Kasumi-1 (cell line): ENCODE results near the gene KRTAP5-3.

Source experiments
- DNase-seq, 2 experiments: peaks; one replicate each; lab custom pipeline; 2025; lab: John Stamatoyannopoulos, UW

KRTAP5-3 gene

DNA sequence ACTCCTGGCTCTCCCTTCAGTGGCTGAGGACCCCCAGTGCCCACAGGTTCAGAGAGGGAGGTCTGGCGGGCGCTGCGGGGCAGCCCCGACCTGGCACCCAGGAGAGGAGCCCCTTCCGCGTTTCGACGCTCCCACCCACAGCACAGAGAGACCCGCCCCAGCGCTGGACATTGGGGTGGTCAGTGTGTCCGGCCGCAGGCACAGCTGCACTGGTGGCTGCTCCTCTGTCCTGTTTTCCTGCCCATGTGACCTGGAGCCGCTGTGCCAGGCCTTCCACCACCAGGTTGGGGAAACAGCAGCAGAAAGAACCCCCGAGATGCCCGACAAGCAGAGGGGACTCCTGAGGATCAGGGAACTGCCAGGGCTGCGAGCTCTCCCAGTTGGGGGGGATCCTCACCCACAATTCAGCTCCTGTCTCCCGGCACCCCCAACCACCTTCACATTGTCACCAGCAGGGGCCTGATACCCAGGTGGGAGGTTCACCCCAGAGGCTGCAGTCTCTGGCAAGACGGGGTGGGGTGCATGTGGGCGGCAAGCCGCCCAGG, 35.0 kb upstream of the KRTAP5-3 start:
- no peak for DNase-seq

DNA sequence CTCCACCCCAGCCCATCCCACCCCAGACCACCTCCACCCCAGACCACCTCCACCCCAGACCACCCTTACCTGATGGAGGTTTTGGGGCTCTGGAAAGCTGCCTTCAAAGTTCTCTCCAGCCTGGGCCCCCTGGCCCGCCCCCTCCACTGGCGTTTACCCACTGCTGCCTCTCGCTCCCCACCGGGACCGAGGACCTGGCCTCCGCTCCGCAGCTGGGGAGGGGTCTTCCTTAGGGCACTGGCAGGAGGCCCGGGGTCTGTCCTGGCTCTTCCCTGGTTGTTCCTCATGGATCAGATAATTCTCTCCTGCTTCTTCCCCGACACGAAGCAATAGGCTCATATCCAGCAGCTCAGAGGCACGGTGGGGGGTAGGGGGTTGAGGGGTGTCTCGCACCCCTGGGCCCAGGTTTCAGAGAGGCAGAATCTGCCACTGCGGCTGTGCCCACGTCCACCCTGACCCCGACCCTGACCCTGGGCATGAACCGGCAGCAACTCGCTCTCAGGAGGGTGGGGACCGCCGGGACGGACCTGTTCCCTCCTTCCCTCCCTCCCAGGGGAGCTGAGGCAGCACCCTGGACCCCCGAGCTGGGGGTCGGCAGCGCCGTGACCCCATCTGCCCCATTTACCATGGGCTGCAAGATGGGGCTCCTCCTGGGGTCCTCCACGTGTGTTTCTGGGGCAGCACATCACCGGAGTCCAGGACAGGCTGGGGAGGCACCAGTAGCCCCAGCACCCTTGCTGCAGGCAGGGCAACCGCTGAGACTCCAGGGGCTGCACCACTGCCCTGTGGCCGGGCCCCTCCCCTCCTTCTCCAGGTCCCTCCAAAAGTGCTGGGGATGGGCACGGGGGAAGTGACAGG, 34.3 kb upstream of the KRTAP5-3 start:
- DNase-seq = no peak

DNA sequence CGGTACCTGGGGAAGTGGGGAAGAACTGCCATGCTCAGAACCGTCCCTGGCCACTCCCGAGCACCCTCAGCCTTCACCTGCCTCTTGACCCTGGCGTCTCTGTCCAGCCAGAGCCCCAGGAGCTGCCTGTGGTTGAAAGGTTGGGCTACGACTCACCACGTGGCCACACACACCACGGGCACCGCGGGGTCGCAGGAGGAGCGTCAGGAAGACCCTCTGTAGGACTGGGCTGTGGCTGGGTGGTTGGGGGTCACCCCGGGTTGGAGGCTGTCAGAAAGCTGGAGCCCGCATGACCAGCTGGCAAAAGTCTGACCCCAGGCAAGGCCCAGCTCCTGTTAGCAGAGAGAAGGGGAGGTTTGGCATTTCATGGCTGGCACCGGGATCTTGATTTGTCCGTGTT, 32.8 kb upstream of the KRTAP5-3 start:
- DNase-seq = no peak

DNA sequence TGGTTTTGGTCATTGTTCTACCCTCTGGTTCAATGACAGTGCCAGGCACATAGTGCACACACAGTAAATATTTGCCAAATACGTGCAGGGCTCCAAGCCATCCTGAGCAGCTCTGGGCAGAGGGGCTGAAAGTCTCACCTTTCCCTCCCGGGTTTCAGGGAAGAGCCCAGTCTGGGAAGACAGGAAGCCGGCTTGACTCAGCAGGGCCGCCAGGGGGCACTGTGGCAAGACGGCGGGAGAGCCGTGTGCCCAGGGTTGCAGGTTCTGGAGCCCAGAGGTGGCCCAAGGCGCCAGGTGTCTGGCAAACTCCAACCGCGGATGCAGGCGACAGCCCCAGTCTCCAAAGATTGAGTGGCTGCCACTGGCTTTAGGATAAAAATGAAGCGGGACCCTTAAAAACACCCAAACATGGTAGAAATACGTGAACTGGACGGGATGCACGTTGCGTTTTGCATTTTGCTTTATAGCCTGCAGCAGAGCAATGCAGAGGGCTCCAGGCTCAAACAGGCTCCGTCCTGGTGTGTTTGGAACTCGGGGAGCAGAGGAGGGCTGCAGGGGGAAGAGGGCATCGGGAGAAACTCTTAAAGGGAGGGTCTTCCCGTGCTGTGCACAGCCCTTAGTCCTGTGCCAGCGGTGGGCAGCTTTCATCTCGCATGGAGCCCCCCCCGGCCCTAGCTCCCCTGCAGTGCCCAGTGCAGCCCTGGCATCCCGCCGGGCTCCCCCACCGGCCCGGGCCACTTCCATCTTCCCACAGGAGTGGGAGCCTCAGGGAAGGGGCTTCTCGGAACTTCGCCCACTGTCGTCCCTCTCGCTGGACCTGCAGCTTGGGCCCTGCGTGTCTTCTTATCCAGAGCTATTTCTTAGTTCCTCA, 32.0 kb upstream of the KRTAP5-3 start:
- DNase-seq = peak; percentile 29 to 32

DNA sequence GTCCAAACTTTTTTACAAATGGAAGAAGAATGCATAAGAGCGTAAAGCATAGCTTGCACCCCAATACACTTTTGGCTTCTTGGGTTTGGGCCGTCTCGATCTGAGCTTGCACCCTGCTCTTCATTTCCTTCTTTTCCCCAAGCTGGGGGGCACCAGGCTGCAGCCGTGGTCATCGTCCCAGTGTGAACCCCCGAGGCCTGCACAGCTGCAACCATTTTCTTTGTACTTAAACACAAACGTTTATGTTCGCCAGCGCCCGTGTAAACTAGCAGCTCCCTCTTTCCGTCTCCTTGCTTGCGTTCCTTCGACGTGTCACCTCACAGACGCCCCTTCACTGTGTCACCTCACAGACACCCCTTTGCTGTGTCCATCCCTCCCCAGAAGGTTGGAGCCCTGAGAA, 31.4 kb upstream of the KRTAP5-3 start:
- no peak for DNase-seq

DNA sequence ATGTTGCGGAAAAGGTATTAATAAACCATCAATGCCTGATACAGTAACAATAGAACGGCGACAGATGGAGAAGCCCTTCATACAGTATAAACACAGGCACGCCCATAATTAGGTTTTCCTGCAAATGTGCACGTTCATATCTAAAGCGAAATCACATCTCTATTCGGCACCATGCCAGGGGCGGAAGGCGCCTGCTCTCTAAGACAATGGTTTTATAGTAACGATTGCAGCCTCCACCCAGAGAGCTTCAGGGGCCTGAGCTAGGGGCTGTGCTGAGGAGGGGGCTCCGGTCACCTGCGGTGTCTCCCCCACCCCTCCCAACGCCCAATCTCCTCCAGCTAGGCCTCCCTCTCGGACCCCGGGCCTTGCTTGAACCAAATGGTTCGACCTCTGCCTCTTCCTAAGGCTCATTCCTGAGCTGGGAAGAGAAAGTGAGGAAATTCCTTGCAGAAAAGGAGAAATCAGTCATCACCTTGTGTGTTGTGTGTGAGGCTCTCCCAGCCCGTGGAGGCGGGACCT, 30.9 kb upstream of the KRTAP5-3 start:
- no peak for DNase-seq

DNA sequence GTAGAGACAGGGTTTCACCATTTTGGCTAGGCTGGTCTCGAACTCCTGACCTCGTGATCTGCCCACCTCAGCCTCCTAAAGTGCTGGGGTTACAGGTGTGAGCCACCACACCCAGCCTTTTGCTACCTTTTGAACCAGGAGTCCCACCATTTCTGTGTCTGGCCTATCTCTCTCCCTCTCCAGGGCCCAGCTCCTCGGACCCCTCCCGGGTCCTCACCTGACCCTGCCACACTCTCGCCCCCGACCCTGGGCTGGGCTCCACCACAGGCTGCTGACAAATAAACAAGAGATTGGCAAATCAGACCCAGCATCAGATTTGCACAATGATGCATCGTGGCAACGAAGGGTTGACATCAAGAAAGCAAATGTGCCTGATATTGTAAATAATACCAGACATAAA, 30.1 kb upstream of the KRTAP5-3 start:
- no peak for DNase-seq

DNA sequence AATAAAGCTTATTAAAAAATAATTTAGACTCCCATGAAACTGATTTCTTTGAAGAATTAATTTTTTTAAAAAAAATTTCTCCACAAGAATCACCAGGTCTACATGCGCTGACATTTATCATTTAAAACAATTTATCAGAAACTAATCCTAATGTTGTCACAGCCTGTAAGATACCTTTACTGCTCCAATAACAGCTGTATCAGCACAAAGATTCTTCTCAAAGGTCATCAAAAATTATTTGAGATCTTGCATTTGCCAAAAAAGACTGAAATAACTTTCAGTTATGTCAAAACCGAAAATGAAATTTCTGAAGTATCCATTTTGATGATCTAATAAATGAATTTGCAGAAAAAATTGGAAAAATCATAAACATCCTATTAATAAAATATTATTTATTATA, 29.4 kb upstream of the KRTAP5-3 start:
- DNase-seq = no peak

DNA sequence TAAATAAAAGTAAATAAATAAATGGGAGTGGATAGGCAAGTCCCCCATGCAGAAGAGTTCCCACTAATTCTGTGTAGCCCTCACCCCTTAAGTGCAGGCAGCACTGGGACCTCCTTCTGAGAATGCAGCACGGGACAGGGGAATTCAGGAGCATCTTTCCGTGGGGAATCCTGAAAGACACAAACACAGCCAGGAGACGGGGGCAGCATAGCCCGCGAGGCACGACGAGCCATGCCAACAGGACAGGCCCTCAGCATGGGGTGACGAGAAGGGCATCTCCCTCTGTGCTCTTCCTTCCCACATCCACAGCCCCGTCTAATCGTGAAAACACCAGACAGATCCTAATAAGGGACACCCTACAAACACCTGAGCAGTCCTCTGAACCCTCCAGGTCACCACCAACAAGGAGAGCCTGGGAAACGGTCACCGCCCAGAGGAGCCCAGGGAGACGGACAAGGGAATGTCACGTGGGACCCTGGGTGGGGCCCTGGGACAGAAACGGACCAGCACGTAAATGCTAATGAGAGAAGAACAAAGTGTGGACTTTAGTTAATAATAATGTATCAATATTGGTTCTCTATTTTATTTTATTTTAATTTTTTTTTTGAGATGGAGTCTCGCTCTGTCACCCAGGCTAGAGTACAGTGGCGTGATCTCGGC, 28.2 kb upstream of the KRTAP5-3 start:
- DNase-seq = no peak

DNA sequence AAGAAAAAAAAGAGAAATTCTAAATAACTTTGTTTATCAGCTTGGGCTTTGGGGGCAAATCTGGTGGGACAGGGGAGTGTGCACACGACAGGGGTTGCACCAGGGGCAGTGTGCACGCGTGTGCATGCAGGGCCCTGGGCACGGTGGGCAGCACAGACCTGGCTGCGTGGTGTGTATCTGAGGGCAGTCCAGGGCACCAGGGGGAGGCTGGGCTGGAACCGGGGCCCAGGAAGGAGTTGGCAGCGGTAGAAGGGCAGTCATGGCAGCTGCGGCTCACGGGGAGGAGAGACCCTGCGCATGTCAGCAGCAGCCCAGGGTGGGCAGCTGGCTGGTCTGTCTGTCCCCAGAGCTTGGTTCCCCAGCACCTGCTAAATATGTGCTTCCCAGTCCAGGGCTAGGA, 25.6 kb upstream of the KRTAP5-3 start:
- DNase-seq = no peak

DNA sequence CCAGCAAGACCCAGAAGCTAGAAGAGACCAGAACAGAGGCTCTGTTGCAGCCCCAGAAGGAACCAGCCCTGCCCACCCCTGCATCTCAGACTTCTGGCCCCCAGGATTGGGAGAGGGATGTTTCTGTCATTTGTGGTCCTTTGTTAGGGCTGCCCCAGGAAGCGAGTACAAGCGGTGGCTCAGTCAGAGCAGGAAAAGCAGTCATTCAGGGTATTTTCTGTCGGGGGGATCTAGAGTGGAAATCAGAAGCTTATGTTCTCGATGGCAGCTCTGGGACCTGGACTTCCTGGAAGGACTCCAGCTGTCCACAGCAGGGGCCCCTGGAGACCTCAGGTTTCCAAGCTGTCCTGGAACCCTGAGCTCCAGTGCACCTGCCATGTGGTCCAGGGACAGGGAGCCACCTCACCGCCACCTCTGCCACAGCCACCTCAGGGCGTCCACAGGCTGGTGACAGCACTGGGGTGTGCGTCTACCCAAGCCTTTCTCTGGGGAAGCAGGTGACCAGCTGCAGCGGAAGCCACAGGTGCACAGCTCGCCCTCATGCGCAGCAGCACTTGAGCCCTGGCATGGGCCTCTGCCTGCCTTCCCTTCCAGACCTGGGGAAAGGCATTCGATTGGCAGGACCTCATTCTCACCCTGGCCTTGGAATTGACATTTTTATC, 23.9 kb upstream of the KRTAP5-3 start:
- DNase-seq = no peak

DNA sequence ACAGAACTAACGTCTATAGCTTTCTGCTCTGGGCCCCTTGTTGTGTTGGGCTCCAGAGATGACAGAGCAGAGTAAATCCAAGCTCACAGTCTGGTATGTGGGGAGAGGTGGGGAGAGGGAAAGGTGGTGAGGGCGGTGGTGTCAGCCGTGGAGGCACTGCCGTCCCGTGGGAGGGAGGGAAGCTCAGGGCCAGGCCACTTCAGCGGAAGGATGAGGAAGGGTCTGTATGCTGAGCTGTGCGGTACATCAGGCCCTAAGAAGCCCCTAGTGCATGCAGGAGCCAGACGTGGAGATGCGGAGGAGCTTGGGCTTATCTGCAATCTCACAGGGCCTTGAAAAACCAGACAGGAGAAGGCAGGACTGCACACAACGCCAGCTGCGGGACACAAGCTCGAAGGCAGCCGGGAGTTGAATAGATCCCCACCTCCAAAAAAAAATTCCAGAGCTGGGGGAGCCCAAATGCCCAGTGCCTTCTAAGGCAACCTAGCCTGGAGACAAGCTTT, 22.9 kb upstream of the KRTAP5-3 start:
- no peak for DNase-seq

DNA sequence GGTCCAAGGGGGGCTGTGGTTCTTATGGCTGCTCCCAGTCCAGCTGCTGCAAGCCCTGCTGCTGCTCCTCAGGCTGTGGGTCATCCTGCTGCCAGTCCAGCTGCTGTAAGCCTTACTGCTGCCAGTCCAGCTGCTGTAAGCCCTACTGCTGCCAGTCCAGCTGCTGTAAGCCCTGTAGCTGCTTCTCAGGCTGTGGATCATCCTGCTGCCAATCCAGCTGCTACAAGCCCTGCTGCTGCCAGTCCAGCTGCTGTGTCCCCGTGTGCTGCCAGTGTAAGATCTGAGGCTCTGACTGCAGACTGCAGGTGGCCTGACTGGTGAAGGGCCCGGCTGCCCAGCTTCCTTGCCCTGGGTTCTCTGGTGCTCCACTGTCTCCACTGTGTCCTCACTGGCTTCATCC, 22.0 kb upstream of the KRTAP5-3 start:
- DNase-seq = no peak

DNA sequence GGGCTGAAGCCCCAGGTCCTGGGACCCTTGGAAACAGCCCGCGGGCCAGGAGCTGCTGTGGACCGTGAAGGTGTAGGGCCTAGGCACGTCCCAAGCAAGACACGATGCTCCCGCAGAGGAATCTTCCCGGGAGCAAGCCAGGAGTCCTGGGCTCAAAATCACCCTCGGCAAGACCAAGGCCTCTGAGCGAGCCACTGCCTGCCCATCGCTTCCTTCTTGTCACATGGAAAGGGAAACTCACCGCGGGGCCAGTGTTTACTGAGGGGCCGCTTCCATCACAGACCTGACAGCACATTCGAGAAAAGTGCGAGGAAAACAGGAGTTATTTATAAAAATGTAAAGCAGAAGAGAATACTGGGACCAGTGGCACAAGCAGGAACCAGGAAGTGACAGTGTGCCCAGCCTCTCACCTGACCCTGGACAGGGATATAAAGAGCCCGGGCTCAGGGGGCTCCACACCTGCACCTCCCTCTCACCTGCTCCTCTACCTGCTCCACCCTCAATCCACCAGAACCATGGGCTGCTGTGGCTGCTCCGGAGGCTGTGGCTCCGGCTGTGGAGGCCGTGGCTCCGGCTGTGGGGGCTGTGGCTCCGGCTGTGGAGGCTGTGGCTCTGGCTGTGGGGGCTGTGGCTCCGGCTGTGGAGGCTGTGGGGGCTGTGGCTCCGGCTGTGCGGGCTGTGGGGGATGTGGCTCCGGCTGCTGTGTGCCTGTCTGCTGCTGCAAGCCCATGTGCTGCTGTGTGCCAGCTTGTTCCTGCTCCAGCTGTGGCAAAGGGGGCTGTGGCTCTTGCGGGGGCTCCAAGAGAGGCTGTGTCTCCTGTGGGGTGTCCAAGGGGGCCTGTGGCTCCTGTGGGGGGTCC, 21.3 kb upstream of the KRTAP5-3 start, which contains the start of gene KRTAP5-5:
TSS of gene KRTAP5-5 (plus strand) at position 450 of the 860 bp plus-strand sequence. CDS start at position 516, 66 bp downstream.
- no peak for DNase-seq

DNA sequence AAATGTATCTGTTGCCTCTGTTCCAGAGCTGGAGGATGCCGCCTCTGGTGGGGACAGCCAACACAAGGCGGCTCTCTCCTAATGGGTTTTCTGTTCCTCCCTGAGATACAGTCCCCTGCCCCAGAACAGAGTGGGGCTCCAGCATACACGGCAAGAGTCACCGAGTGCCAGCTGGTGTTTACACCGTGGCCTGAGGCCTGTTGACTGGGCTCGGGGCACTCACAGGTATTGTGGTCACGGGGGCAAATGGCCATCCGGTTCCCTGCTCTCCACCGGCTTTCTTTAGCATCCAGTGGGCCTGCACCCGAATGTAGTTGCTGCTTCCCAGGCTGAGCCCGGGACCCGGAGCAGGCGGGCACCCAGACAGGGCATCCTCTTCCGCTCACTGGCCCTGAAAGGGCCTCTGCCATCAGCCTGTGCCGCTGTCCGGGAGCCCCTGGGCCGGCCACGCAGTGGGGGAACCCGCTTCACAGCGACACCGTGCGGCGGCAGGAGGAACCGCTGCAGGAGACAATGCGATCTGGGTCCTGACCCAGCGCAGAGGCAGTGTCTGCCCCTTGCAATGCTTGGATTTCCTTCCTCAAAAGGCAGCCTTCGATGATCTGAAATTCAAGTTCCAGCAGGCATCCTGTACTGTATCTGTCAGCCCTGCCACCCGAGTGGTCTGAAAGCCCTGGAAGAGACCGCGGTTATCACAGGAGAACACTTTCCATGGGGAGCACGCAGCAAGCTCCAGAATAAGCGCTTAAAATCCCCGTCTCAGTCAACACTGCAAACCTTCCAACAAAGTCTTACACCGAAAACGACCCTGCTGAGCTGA, 20.5 kb upstream of the KRTAP5-3 start:
- DNase-seq = peak; percentile 53 to 57

DNA sequence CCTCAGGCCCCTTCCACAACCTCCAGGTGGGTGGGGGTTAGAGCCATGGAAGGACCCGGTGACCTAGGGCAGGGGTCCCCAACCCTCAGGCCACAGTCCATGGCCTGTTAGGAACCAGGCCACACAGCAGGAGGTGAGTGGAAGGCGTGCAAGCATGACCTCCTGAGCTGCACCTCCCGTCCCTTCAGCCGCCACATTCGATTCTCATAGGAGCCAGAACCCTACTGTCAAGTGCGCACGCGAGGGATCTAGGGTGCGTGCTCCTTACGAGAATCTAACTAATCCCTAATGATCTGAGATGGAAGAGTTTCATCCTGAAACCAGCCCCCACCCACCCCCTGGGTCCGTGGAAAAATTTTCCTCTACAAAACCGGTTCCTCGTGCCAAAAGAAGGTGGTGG, 17.3 kb upstream of the KRTAP5-3 start:
- no peak for DNase-seq

DNA sequence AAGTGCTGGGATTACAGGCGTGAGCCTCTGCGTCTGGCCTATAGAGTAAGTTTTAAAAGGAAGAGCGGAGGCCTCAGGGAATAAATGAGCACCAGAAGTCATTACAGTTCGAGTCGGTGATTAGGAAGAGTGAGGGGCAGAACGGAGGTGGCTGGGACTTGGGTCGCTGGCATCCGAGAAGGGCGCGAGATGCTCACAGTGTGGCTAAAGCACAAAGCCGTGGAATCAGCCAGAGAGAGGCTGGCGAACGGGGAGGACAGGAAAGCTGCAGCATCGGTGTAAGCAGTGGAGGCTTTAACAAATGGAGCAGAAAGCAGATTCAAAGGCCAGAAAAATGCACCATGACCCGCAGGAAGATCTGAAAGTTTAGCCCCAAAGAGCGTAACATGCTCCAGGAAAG, 16.4 kb upstream of the KRTAP5-3 start:
- no peak for DNase-seq

DNA sequence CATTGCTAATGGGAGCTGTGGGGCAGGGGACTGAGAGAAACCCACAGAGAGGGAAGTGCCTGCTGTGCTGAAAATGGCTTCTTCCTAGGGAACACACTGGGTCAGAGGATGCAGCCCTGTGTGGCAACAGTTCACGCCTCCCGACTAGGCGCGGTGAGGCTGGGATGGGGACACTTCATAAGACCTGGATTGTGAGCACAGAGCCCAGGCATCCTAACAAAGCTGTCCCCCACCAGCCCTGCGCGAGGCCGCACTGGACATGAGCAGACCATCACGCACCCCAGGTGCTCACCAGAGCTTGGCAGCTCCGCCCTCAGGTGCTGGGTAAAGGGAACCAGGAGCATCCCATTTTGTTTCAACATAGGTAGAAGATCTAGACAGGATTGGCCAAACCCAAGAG, 15.5 kb upstream of the KRTAP5-3 start:
- no peak for DNase-seq

DNA sequence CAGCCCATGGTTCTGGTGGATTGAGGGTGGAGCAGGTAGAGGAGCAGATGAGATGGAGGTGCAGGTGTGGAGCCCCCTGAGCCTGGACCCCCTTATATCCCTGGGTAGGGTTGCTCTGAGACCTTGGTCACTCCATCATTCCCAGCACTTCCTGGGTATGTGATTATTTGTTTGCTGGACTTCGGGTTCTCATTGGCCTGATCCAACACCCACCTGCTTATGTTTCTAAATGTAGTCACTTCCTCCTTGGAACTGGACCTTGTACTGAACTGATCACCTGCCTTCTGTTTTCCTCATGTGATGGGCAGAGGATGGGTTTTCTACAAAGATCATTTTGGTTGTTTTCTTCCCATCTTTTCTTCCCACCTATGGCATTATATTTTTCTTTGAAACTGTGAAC, 13.8 kb upstream of the KRTAP5-3 start, which contains the start of gene KRTAP5-4:
TSS of gene KRTAP5-4 (minus strand) at position 53 of the 400 bp plus-strand sequence. CDS start at position 8, 45 bp downstream.
- DNase-seq = no peak
